ENCODE data around the gene PRXL2B. TPM values are rescaled to one million over a fixed set of nuclear protein-coding genes. Genes with fewer than 3 reads are reported as not detected.
A peak's percentile ranks its signal among the peaks of the same experiment; 100 is the strongest.
"Not testable (repeated sequence)": the region's sequence is repeated elsewhere in the genome, so short reads cannot be mapped to it uniquely, and the experiment has no call there.

Gene PRXL2B
- total RNA-seq, 1 donor from 2014 or later = 40.3 TPM

DNA sequence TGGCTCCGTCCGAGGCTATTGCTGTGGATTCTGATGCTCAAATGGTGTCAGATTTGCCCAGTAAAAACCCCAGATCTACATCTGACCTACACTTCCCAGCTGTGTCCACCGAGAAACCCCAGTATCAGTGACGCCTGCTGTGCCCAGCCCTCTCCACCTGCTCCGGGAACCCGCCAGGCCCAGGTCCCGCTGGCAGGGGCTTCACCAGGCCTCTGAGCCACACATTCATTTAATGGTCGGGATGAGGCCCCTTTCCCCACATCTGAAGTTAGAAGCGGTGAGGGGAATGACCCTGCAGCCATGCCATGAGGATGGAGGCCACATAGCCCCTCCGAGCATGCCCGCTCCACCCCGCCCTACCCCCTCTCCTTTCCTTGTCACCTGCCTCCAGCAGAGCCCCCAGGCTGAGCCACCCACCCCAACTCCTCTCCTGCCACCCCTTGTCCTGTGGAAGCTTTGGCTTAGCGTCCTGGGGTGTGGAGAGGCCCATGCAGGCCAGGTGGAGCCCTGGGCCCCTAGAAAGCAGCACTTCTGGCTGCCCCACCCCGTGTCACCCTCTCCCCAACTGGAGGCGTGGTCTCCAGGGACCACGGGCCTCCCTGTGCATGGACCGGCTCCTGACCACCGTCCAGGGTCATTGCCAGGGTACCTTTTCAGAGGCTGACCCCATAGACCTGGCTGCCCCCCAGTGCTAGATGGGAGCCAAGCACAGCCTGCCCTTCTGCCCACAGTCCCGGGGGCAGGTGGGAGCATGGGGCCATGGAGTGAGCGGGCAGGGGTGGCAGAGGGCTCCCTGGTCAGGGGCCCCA lies 22.4 kb upstream of the PRXL2B start:
- Mint-ChIP-seq H3K4me3 (no peak overlapping the region), H3K36me3 (no peaks in the 10 kb centered on the region), H3K27ac (no peak overlapping the region), H3K9me3 (no peaks in the 10 kb centered on the region), H3K27me3 (no peaks in the 10 kb centered on the region), H3K4me1 (ENCODE audit: unreplicated experiment) (peaks cover 3% of the 10 kb centered on the region)
- TF ChIP-seq, protein P1, sequence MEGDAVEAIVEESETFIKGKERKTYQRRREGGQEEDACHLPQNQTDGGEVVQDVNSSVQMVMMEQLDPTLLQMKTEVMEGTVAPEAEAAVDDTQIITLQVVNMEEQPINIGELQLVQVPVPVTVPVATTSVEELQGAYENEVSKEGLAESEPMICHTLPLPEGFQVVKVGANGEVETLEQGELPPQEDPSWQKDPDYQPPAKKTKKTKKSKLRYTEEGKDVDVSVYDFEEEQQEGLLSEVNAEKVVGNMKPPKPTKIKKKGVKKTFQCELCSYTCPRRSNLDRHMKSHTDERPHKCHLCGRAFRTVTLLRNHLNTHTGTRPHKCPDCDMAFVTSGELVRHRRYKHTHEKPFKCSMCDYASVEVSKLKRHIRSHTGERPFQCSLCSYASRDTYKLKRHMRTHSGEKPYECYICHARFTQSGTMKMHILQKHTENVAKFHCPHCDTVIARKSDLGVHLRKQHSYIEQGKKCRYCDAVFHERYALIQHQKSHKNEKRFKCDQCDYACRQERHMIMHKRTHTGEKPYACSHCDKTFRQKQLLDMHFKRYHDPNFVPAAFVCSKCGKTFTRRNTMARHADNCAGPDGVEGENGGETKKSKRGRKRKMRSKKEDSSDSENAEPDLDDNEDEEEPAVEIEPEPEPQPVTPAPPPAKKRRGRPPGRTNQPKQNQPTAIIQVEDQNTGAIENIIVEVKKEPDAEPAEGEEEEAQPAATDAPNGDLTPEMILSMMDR (conservative IDR thresholded peaks at IDR 0.05) = no peak
- DNase-seq (ENCODE audit: extremely low spot score, unreplicated experiment) = no peak

DNA sequence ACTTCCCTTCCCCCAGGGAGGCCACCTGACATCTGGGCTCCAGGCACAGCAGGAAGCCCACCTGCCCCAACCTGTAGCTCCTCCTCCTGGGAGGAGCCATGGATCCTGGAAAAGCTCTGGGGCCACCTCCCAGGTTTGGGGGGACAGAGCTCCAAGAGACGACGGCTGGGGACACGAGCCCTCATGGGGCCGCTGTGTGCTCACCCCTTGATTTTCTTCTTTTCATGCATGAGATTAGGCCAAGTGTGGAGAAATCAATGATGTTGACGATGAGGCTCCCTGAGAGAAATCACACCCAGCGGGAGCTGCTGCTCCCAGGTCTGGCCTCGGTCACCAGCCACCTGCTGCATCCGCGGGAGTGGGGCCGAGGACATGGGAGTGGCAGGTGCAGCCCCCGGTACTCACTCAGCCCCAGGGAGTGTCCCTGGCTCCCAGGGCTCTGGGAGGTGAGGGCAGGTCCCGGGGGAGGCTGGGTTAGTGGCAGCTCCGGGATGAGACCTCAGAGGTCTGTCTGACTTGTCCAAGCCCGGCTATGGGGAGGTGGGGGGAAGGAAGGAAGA lies 21.7 kb upstream of the PRXL2B start:
- H3K4me1 Mint-ChIP-seq (ENCODE audit: unreplicated experiment) = peaks cover 3% of the 10 kb centered on the region

DNA sequence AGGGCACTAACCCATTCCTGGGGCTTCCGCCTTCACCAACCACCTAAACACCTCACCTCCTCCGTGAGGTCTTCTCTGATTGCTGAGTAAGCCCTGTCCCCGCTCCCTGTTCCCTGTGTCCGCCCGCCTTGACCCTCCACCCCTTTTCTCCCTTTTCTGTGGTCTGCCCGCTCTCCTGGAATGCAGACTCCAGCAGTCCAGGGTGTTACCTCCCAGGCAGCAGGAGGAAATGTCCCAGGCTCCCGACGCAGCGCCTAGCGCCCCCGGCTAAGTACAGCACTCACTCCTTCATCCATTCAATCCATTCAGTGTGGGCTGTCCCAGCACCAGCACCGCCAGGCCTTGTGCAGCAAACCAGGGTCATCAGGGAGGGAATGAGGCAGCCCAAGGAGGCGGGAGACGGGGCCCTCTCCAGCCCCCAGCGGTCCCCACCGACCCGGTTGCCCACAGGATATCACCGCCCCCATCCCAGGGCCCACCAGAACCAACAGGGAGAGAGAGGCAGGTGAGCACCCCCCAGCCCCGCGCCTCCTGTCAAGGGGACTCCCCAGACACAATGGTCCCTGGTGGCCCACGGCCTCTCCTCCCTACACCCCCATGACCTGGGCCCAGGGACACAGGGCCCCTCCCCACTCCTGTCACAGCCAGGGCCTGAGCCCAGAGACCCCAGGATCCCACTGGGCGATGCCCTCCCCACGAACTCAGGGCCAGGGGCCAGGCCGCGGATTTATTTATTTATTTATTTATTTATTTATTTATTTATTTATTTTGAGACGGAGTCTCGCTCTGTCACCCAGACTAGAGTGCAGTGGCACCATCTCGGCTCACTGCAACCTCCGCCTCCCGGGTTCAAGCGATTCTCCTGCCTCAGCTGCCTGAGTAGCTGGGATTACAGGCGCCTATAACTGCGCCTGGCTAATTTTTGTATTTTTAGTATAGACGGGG lies 20.2 kb upstream of the PRXL2B start:
- peak overlapping the region; percentile 51 for H3K27ac Mint-ChIP-seq
- TF ChIP-seq, protein P1 (conservative IDR thresholded peaks at IDR 0.05) = no peak
- no peaks in the 10 kb centered on the region for H3K9me3 Mint-ChIP-seq
- H3K4me3 Mint-ChIP-seq = no peak overlapping the region
- H3K27me3 Mint-ChIP-seq = peaks cover 3% of the 10 kb centered on the region
- no peak for DNase-seq (ENCODE audit: extremely low spot score, unreplicated experiment)
- peaks cover 3% of the 10 kb centered on the region for H3K4me1 Mint-ChIP-seq (ENCODE audit: unreplicated experiment)
- no peaks in the 10 kb centered on the region for H3K36me3 Mint-ChIP-seq

More for the DNA sequence above, 21.7 kb upstream of the PRXL2B start:
- no peak for DNase-seq (ENCODE audit: extremely low spot score, unreplicated experiment)
- Mint-ChIP-seq H3K4me3 (no peak overlapping the region), H3K27ac (peak overlapping the region; percentile 11), H3K36me3 (no peaks in the 10 kb centered on the region), H3K27me3 (no peaks in the 10 kb centered on the region), H3K9me3 (no peaks in the 10 kb centered on the region)
- TF ChIP-seq, protein P1 (conservative IDR thresholded peaks at IDR 0.05) = no peak

DNA sequence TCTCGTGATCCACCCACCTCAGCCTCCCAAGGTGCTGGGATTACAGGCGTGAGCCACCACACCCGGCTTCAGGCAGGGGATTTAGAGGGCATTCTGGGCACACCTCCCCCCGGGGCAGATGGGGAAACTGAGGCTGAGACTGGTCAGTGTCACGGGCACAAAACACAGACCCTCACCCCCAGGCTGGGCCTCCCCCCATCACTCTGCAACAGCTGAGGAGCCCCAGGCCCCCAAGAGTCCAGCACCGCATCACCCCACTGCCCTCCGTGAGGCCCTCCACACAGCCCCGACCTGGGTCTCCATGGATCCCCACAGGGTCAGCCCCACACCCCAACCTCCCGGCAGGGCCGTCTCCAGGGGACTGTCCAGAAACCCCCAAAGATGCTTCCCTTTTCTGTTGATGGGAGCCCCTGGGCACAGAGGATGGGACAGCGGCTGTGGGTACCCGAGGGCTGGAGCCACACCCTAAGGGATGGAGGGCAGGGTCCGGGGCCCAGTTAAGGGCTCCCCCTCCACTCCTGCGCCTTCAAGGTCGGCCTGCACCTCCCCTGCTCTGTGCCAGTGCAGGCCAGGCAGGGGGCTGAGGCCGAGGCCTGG lies 19.4 kb upstream of the PRXL2B start:
- TF ChIP-seq, protein P1 (conservative IDR thresholded peaks at IDR 0.05) = no peak
- Mint-ChIP-seq H3K27ac (no peak overlapping the region), H3K9me3 (no peaks in the 10 kb centered on the region), H3K4me1 (ENCODE audit: unreplicated experiment) (peaks cover 3% of the 10 kb centered on the region), H3K36me3 (no peaks in the 10 kb centered on the region), H3K4me3 (no peak overlapping the region), H3K27me3 (peaks cover 3% of the 10 kb centered on the region)
- no peak for DNase-seq (ENCODE audit: extremely low spot score, unreplicated experiment)

DNA sequence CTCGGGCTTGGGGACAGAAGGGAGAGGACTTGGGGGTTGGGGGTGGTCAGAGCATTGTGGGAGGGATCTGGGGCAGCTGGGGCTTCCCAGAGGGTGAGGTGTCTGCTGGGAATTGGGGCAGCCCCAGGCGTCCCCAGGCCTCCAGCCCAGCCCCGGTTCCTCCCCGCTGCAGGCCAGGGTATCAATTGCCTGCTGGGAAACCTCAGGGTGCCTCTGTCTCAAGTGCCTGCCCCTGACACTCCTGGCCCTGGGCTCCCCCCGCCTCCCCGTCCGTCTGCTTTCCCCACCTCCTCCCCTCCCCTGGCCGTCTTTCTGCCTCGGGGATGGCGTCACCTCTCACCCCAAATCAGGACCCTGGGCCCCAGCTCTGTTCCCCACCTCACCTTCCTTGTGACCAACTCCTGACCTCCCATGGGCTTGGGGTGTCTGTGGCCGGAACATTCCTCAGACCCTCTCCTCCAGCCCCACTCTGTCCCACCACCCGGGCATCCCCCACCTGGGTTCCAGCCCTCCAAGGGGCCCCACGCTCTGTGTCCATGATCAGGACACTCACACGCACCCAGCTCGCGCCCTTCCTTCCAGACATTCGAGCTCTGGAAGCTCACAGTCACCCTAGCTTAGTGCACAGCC lies 18.3 kb upstream of the PRXL2B start:
- H3K4me1 Mint-ChIP-seq (ENCODE audit: unreplicated experiment); H3K4me3 Mint-ChIP-seq; H3K9me3 Mint-ChIP-seq; DNase-seq (ENCODE audit: extremely low spot score, unreplicated experiment); H3K27ac Mint-ChIP-seq; H3K36me3 Mint-ChIP-seq; H3K27me3 Mint-ChIP-seq: not testable (repeated sequence)

Measured in type B pancreatic cell (in vitro differentiated cells).